Activated naive CD4-positive, alpha-beta T cell treated with anti-CD3 and anti-CD28 coated beads, Interleukin-2, amount 50 U/mL, for 72 hours (primary cell): ENCODE measurements around the gene MEIOSIN. TPM values are rescaled to one million over a fixed set of nuclear protein-coding genes. Genes with fewer than 3 reads are reported as not detected.
"Not testable (repeated sequence)": the region's sequence is repeated elsewhere in the genome, so short reads cannot be mapped to it uniquely, and the experiment has no call there.

ENCODE experiments used
- ATAC-seq, 2 donors: fragments of 150-1000 bp; cut with Tn5 transposase; 2 replicates each; pipeline ENCODE4 v1.10.0; 2021; ENCODE audit warnings: mild to moderate bottlenecking in 2 of 2, moderate library complexity in 2 of 2
- DNase-seq, 2 donors: peaks; one replicate each; pipeline ENCODE4 v3.0.0; 2021 to 2022; ENCODE audit warnings: low spot score in 2 of 2
- H3K27ac Mint-ChIP-seq, 2 donors: one replicate each; pipeline ENCODE4 v1.8.0; 2022; ENCODE audit warnings: mild to moderate bottlenecking in 2 of 2, mixed read lengths in 2 of 2
- H3K36me3 Mint-ChIP-seq, 2 donors: one replicate each; pipeline ENCODE4 v1.8.0; 2022; ENCODE audit warnings: mixed read lengths in 2 of 2
- H3K9me3 Mint-ChIP-seq, 2 donors: one replicate each; pipeline ENCODE4 v1.8.0; 2022; ENCODE audit warnings: mixed read lengths in 2 of 2
- total RNA-seq, 2 donors: library from RNA; stranded (reverse); gene quantifications; one replicate each; pipeline ENCODE4 v1.2.3, GENCODE V29; 2022

Gene MEIOSIN
- total RNA-seq, result under 1 TPM in 1 of 2 donors, not detected in 1; 0.48 TPM

- no peak for ATAC-seq
- H3K36me3 Mint-ChIP-seq, result peaks cover 0 to 9% of the 10 kb centered on the region in 2 donors
Measured at GRCh38 chr19:45733160-45733810, at the start of gene MEIOSIN. MEIOSIN (plus strand) TSS chr19:45733439; CDS start chr19:45735377, 1,938 bp downstream.

GRCh38 chr19:45685045-45685444, 48.2 kb upstream of the MEIOSIN start:
- not testable (repeated sequence) for ATAC-seq

More at GRCh38 chr19:45733160-45733810, at the start of gene MEIOSIN:
- H3K27ac Mint-ChIP-seq, result no peak within 1 kb of the TSS
- DNase-seq, result no peak
- H3K9me3 Mint-ChIP-seq, result no peaks in the 10 kb centered on the region

GRCh38 chr19:45687599-45687998, 45.6 kb upstream of the MEIOSIN start:
- Mint-ChIP-seq H3K36me3 (peaks cover 12 to 18% of the 10 kb centered on the region in 2 donors), H3K9me3 (no peaks in the 10 kb centered on the region), H3K27ac (no peak overlapping the region)
- no peak for ATAC-seq
- DNase-seq, result no peak

More at GRCh38 chr19:45685045-45685444, 48.2 kb upstream of the MEIOSIN start:
- not testable (repeated sequence) for H3K9me3 Mint-ChIP-seq, DNase-seq
- Mint-ChIP-seq H3K36me3 (peaks cover 5 to 11% of the 10 kb centered on the region in 2 donors), H3K27ac (peak overlapping the region in 1 of 2 donors; percentile 76)

GRCh38 chr19:45691516-45692186, 41.6 kb upstream of the MEIOSIN start, which contains the start of gene SNRPD2:
SNRPD2 (minus strand) TSS chr19:45691953; CDS start chr19:45691888, 65 bp downstream.
- ATAC-seq (peak; percentile 59 to 60), DNase-seq (peak; percentile 94 to 98)
- Mint-ChIP-seq H3K9me3 (no peaks in the 10 kb centered on the region), H3K27ac (peak within 1 kb of the TSS; percentile 96 to 100), H3K36me3 (peaks cover 20 to 23% of the 10 kb centered on the region in 2 donors)

- ATAC-seq, result peak; percentile 88 to 94
- H3K27ac Mint-ChIP-seq, result peak within 1 kb of the TSS; percentile 96 to 100
- H3K36me3 Mint-ChIP-seq, result peaks cover 20 to 23% of the 10 kb centered on the region in 2 donors
- no peaks in the 10 kb centered on the region for H3K9me3 Mint-ChIP-seq
- DNase-seq, result peak; percentile 94 to 99
Measured at GRCh38 chr19:45692187-45693105, 40.8 kb upstream of the MEIOSIN start, which contains the start of gene QPCTL. QPCTL (plus strand) TSS chr19:45692666; CDS start chr19:45692704, 38 bp downstream.

GRCh38 chr19:45693106-45693788, 40.0 kb upstream of the MEIOSIN start:
- Mint-ChIP-seq H3K27ac (peak overlapping the region; percentile 96), H3K36me3 (peaks cover 24 to 26% of the 10 kb centered on the region in 2 donors), H3K9me3 (no peaks in the 10 kb centered on the region)
- no peak for ATAC-seq
- peak; percentile 83 to 85 for DNase-seq

GRCh38 chr19:45701676-45702075, 31.6 kb upstream of the MEIOSIN start:
- H3K36me3 Mint-ChIP-seq, result peaks cover 11 to 15% of the 10 kb centered on the region in 2 donors
- DNase-seq, result no peak

GRCh38 chr19:45705115-45705514, 28.1 kb upstream of the MEIOSIN start:
- no peak for ATAC-seq
- DNase-seq, result no peak
- Mint-ChIP-seq H3K27ac (no peak overlapping the region), H3K36me3 (peaks cover 5 to 8% of the 10 kb centered on the region in 2 donors), H3K9me3 (no peaks in the 10 kb centered on the region)

More at GRCh38 chr19:45701676-45702075, 31.6 kb upstream of the MEIOSIN start:
- Mint-ChIP-seq H3K27ac (no peak overlapping the region), H3K9me3 (no peaks in the 10 kb centered on the region)
- no peak for ATAC-seq

- ATAC-seq (no peak), DNase-seq (no peak)
- Mint-ChIP-seq H3K27ac (no peak overlapping the region), H3K36me3 (peaks cover 5 to 8% of the 10 kb centered on the region in 2 donors), H3K9me3 (no peaks in the 10 kb centered on the region)
Measured at GRCh38 chr19:45705710-45706415, 27.4 kb upstream of the MEIOSIN start.

- H3K27ac Mint-ChIP-seq, result peak overlapping the region in 1 of 2 donors; percentile 57
- H3K36me3 Mint-ChIP-seq, result no peaks in the 10 kb centered on the region
- H3K9me3 Mint-ChIP-seq, result no peaks in the 10 kb centered on the region
- no peak for ATAC-seq
- DNase-seq, result no peak
Measured at GRCh38 chr19:45710356-45711130, 22.7 kb upstream of the MEIOSIN start.

- Mint-ChIP-seq H3K9me3 (no peaks in the 10 kb centered on the region), H3K36me3 (peaks cover 13% of the 10 kb centered on the region in 2 donors), H3K27ac (no peak overlapping the region)
- no peak for DNase-seq
- no peak for ATAC-seq
Measured at GRCh38 chr19:45711851-45712698, 21.2 kb upstream of the MEIOSIN start.

- DNase-seq (no peak), ATAC-seq (no peak)
- Mint-ChIP-seq H3K36me3 (peaks cover 16 to 17% of the 10 kb centered on the region in 2 donors), H3K9me3 (no peaks in the 10 kb centered on the region), H3K27ac (no peak overlapping the region)
Measured at GRCh38 chr19:45712699-45713067, 20.6 kb upstream of the MEIOSIN start.

- DNase-seq (no peak), ATAC-seq (no peak)
- no peaks in the 10 kb centered on the region for H3K9me3 Mint-ChIP-seq
- peaks cover 17% of the 10 kb centered on the region in 2 donors for H3K36me3 Mint-ChIP-seq
- H3K27ac Mint-ChIP-seq, result no peak overlapping the region
Measured at GRCh38 chr19:45713141-45713540, 20.1 kb upstream of the MEIOSIN start.

- no peak for ATAC-seq
- Mint-ChIP-seq H3K27ac (no peak overlapping the region), H3K36me3 (peaks cover 22 to 35% of the 10 kb centered on the region in 2 donors), H3K9me3 (no peaks in the 10 kb centered on the region)
- DNase-seq, result no peak
Measured at GRCh38 chr19:45715139-45715538, 18.1 kb upstream of the MEIOSIN start.
